ENCODE data around the gene MNAT1. TPM values are rescaled to one million over a fixed set of nuclear protein-coding genes. Genes with fewer than 3 reads are reported as not detected.
A peak's percentile ranks its signal among the peaks of the same experiment; 100 is the strongest.

Gene MNAT1
- total and polyA plus RNA-seq, 9 of the 15 experiments (the other 6 are each of a cell fraction or from before 2014, with no cell fraction given), result 37.8 to 83.3 (median 60.4) TPM

- TF ChIP-seq ZSCAN29 (IDR thresholded peaks at IDR 0.05) (no peak), CCNT2 (IDR thresholded peaks at IDR 0.05; ENCODE audit: borderline replicate concordance, extremely low read depth, insufficient read length, low read depth, low read length) (peak; percentile 50), PBX2 (CRISPR knock-in tag; IDR thresholded peaks at IDR 0.05; ENCODE audit: low read depth) (no peak), PBX2 (tag; conservative IDR thresholded peaks at IDR 0.05; ENCODE audit: low read depth) (no peak), TCF15 (CRISPR knock-in tag; IDR thresholded peaks at IDR 0.05) (no peak), TBL1XR1 (IDR thresholded peaks at IDR 0.05; ENCODE audit: low read length in 2 of 2) (peak; percentile 32 to 74; a peak in 2 of 4 replicates), ZNF347 (CRISPR knock-in tag; IDR thresholded peaks at IDR 0.05; ENCODE audit: low read depth) (no peak), SMC3 (conservative IDR thresholded peaks at IDR 0.05; ENCODE audit: insufficient read depth, low read depth, low read length) (no peak), XRCC3 (IDR thresholded peaks at IDR 0.05) (no peak), MCM5 (IDR thresholded peaks at IDR 0.05; ENCODE audit: low read depth) (no peak), FOXA1 (IDR thresholded peaks at IDR 0.05; ENCODE audit: borderline replicate concordance) (no peak), POLR2AphosphoS5 (IDR thresholded peaks at IDR 0.05; ENCODE audit: control insufficient read depth, insufficient read depth, low read depth, low read length) (peak; percentile 54; the same call in 1 of the 2 replicates), JUND (IDR thresholded peaks at IDR 0.05; ENCODE audit: borderline replicate concordance, low read depth, low read length) (peak; percentile 72), JUND (tag; IDR thresholded peaks at IDR 0.05; ENCODE audit: borderline replicate concordance, low read depth, low read length) (no peak; the same call in 2 of the 3 replicates), KDM5B (IDR thresholded peaks at IDR 0.05; ENCODE audit: insufficient replicate concordance, low read depth, low read length) (peak; percentile 29), ZBTB34 (CRISPR knock-in tag; IDR thresholded peaks at IDR 0.05) (no peak)
Observed at GRCh38 chr14:60980811-60981632, 246.5 kb downstream of the MNAT1 start, which contains the start of the genes SLC38A6 and TRMT5 (continued).

All from K562 (cell line).